Erythroblast (primary cell): ENCODE results near the gene BEAN1.

Experiments used
- GATA1 ChIP-seq: IDR thresholded peaks from 2 replicates; pipeline ENCODE4 v1.6.1; 2011; ENCODE audit warnings: low read depth, mild to moderate bottlenecking, control low read depth, low read length, moderate library complexity
- POLR2A ChIP-seq: IDR thresholded peaks from 2 replicates; pipeline ENCODE4 v1.6.1; 2011; ENCODE audit warnings: mild to moderate bottlenecking, low read length

DNA sequence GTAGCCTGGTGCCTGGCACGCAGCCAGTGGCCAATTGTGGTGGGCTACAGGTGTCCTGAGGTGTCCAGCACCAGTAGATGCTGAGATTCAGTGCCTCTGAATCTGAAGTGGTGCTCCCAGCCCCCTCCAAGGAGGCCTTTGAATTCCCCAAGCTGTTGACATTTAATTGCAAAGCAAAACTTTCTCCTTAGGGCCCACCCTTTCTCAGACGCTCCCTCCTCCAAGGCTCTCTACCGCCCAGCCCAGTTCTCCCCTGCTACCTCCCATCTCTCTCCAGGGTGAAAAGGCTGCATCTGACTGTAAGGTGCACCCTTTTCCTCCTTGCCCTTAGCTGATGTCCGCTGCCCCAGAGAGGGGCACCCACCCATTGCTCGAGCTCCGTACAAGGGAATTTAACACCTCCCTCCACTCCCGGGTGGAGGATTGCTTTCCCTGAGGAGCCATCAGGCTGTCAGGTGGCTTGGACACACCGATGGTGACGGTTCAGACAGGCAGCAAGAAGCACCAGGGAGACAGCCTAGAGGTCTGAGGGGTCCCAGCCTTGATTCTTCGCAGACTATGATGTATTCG lies 1.7 kb downstream of the BEAN1 start:
- no peak for TF ChIP-seq POLR2A
- TF ChIP-seq GATA1, result no peak
